PC-3 (cell line): ENCODE measurements around the gene CPN1.
"Not testable (repeated sequence)": the region's sequence is repeated elsewhere in the genome, so short reads cannot be mapped to it uniquely, and the experiment has no call there.

Experiments used
- EZH2 ChIP-seq: fragments of 300-600 bp; sonication (generic); IDR thresholded peaks from one replicate; pipeline ENCODE4 v1.6.1; 2017; ENCODE audit warnings: antibody characterized with exemption, mild to moderate bottlenecking, low read length; ENCODE audit not compliant: unreplicated experiment
- EZH2phosphoT487 ChIP-seq: fragments of 300-600 bp; sonication (generic); IDR thresholded peaks from 2 replicates; pipeline ENCODE4 v1.6.1; 2018; ENCODE audit warnings: mild to moderate bottlenecking, antibody characterized with exemption, low read length, borderline replicate concordance
- TF ChIP-seq, protein P1 (sequence below): fragments of 300-600 bp; sonication (generic); conservative IDR thresholded peaks from 2 replicates; pipeline ENCODE4 v1.5.1; 2017; ENCODE audit warnings: antibody characterized with exemption, low read depth, mild to moderate bottlenecking, low read length

DNA sequence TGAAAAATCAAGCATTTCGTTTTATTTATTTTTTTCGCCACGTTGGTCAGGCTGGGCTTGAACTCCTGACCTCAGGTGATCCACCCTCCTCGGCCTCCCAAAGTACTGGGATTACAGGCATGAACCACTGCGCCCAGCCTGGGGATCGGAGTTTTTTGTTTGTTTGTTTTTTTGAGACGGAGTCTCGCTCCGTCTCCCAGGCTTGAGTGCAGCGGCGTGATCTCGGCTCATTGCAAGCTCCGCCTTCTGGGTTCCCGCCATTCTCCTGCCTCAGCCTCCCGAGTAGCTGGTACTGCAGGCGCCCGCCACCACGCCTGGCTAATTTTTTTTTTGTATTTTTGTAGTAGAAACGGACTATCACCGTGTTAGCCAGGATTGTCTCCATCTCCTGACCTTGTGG is 69.8 kb downstream of the CPN1 start:
- TF ChIP-seq, protein P1, sequence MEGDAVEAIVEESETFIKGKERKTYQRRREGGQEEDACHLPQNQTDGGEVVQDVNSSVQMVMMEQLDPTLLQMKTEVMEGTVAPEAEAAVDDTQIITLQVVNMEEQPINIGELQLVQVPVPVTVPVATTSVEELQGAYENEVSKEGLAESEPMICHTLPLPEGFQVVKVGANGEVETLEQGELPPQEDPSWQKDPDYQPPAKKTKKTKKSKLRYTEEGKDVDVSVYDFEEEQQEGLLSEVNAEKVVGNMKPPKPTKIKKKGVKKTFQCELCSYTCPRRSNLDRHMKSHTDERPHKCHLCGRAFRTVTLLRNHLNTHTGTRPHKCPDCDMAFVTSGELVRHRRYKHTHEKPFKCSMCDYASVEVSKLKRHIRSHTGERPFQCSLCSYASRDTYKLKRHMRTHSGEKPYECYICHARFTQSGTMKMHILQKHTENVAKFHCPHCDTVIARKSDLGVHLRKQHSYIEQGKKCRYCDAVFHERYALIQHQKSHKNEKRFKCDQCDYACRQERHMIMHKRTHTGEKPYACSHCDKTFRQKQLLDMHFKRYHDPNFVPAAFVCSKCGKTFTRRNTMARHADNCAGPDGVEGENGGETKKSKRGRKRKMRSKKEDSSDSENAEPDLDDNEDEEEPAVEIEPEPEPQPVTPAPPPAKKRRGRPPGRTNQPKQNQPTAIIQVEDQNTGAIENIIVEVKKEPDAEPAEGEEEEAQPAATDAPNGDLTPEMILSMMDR, result not testable (repeated sequence)
- not testable (repeated sequence) for TF ChIP-seq EZH2phosphoT487, EZH2
